SH-SY5Y (cell line): ENCODE results near the gene INPPL1.

ENCODE experiments used
- GATA2 ChIP-seq: IDR thresholded peaks from 2 replicates; pipeline ENCODE4 v1.6.1; 2011; ENCODE audit warnings: mild to moderate bottlenecking, low read depth, low read length
- GATA3 ChIP-seq: IDR thresholded peaks from 2 replicates; pipeline ENCODE4 v1.6.1; 2011; ENCODE audit warnings: low read depth, mild to moderate bottlenecking, low read length, moderate library complexity

Gene INPPL1

GRCh38 chr11:72226701-72227100 lies 2.1 kb downstream of the INPPL1 start:
- no peak for TF ChIP-seq GATA3
- no peak for TF ChIP-seq GATA2

GRCh38 chr11:72227316-72228228 lies 3.0 kb downstream of the INPPL1 start:
- TF ChIP-seq GATA2 (no peak), GATA3 (no peak)

GRCh38 chr11:72228229-72228843 lies 3.8 kb downstream of the INPPL1 start:
- TF ChIP-seq GATA3 = no peak
- no peak for TF ChIP-seq GATA2

- no peak for TF ChIP-seq GATA2
- no peak for TF ChIP-seq GATA3
Observed at GRCh38 chr11:72228844-72229231, 4.3 kb downstream of the INPPL1 start.

- TF ChIP-seq GATA2 (no peak), GATA3 (no peak)
Observed at GRCh38 chr11:72229336-72229924, 4.9 kb downstream of the INPPL1 start.

- TF ChIP-seq GATA2 = no peak
- no peak for TF ChIP-seq GATA3
Observed at GRCh38 chr11:72229925-72230763, 5.6 kb downstream of the INPPL1 start.

- no peak for TF ChIP-seq GATA2
- no peak for TF ChIP-seq GATA3
Observed at GRCh38 chr11:72230764-72231365, 6.3 kb downstream of the INPPL1 start.

- TF ChIP-seq GATA2 (no peak), GATA3 (no peak)
Observed at GRCh38 chr11:72231396-72232259, 7.1 kb downstream of the INPPL1 start.

- TF ChIP-seq GATA3 = no peak
- no peak for TF ChIP-seq GATA2
Observed at GRCh38 chr11:72232260-72233055, 7.9 kb downstream of the INPPL1 start.

- TF ChIP-seq GATA2 = no peak
- TF ChIP-seq GATA3 = no peak
Observed at GRCh38 chr11:72233056-72233772, 8.6 kb downstream of the INPPL1 start.

GRCh38 chr11:72233773-72234513 lies 9.4 kb downstream of the INPPL1 start:
- no peak for TF ChIP-seq GATA3
- TF ChIP-seq GATA2 = no peak
